SU-DHL-6 (cell line): ENCODE data around the gene NCEH1.

ENCODE experiments used
- EZH2phosphoT487 ChIP-seq: fragments of 200-600 bp; sonication (generic), shearing (Covaris generic); conservative IDR thresholded peaks from 2 replicates; pipeline ENCODE4 v1.6.1; 2018; ENCODE audit warnings: mild to moderate bottlenecking, antibody characterized with exemption, low read length, moderate library complexity, mixed read lengths
- TF ChIP-seq, protein P1 (sequence below): fragments of 200-600 bp; sonication (generic); IDR thresholded peaks from one replicate; pipeline ENCODE4 v1.5.1; 2017; ENCODE audit warnings: antibody characterized with exemption, mild to moderate bottlenecking, low read length, moderate library complexity; ENCODE audit not compliant: insufficient read depth, poor library complexity, severe bottlenecking

DNA sequence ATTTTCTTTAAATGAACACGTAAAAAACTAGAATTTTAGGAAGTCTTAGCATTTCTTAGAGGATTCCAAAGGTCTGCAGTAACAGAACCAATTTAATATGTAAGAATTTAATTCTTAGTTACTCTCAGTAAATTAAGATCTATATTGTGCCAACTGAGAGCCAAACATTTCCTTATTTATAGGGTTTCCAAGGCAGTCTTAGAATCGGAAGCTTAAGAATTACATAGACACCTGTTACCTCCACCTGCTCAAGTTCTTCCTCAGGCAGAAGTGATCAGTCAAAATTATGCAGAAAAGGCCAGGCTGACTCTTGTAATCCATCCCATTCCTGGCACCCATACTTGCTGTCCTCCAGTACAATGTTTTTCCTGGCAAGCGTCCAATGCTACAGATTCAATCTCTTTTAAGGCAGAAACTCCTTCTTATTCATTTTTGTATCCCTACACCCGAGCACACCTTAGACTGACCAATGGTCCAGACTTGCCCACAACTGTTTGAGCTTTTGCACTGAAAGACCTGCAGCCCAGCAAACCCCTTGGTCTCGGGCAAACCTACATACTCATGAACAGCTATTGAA is 64.3 kb downstream of the NCEH1 start:
- TF ChIP-seq, protein P1, sequence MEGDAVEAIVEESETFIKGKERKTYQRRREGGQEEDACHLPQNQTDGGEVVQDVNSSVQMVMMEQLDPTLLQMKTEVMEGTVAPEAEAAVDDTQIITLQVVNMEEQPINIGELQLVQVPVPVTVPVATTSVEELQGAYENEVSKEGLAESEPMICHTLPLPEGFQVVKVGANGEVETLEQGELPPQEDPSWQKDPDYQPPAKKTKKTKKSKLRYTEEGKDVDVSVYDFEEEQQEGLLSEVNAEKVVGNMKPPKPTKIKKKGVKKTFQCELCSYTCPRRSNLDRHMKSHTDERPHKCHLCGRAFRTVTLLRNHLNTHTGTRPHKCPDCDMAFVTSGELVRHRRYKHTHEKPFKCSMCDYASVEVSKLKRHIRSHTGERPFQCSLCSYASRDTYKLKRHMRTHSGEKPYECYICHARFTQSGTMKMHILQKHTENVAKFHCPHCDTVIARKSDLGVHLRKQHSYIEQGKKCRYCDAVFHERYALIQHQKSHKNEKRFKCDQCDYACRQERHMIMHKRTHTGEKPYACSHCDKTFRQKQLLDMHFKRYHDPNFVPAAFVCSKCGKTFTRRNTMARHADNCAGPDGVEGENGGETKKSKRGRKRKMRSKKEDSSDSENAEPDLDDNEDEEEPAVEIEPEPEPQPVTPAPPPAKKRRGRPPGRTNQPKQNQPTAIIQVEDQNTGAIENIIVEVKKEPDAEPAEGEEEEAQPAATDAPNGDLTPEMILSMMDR, result no peak
- TF ChIP-seq EZH2phosphoT487, result no peak
